H1 (cell line): Measurements from ENCODE around the gene WNT7A. TPM values are rescaled to one million over a fixed set of nuclear protein-coding genes. Genes with fewer than 3 reads are reported as not detected.

Experiments
- CHD7 ChIP-seq: fragments of 300-600 bp; sonication (generic); IDR thresholded peaks from 2 replicates; pipeline ENCODE4 v1.7.1; 2012; ENCODE audit warnings: low read length, moderate library complexity, mild to moderate bottlenecking, inconsistent platforms; ENCODE audit not compliant: insufficient replicate concordance
- JUND ChIP-seq: IDR thresholded peaks from 2 replicates; pipeline ENCODE4 v1.6.1; 2011; ENCODE audit warnings: mild to moderate bottlenecking, improper control_type of control experiment, low read length
- MAX ChIP-seq: IDR thresholded peaks from 2 replicates; pipeline ENCODE4 v1.6.1; 2012; ENCODE audit warnings: inconsistent platforms
- RFX5 ChIP-seq: IDR thresholded peaks from 2 replicates; pipeline ENCODE4 v1.6.1; 2011; ENCODE audit warnings: low read depth, low read length, improper control_type of control experiment, borderline replicate concordance
- polyA plus RNA-seq, 7 experiments: library from polyadenylated mRNA; depleted of rRNA in 3 of 7; stranded (reverse) in 5 of 7; unstranded in 2 of 7; fragments of >200 nt in 5 of 7; fragments of 200-250 nt in 2 of 7; gene quantifications; 1 replicate in 5 of 7; 2 replicates in 1 of 7; 4 replicates in 1 of 7; pipeline versions ENCODE4 v1.2.1 to v1.2.3, GENCODE V29; 2011 to 2013; ENCODE audit warnings: missing spikeins in 2 of 7, mixed read lengths in 2 of 7
- total RNA-seq: library from RNA; stranded (reverse); fragmentation: NEBNext Ultra II Directional; extraction: Animal tissue kit (Norgen Biotek cat#: 25700); gene quantifications from 2 replicates; pipeline ENCODE4 v1.2.1, GENCODE V29; 2021

The WNT7A gene
- total and polyA plus RNA-seq, 2 of the 8 experiments (the other 6 are each of a cell fraction or from before 2014, with no cell fraction given): 0.02 TPM; not detected in 1

GRCh38 chr3:13827699-13828098, 52.2 kb downstream of the WNT7A start (continued):
- TF ChIP-seq CHD7 (no peak), JUND (no peak), RFX5 (no peak), MAX (no peak)
- TF ChIP-seq, all 59 proteins: peak for 0
